HepG2 (cell line): Measurements from ENCODE around the gene MRPL38. TPM values are rescaled to one million over a fixed set of nuclear protein-coding genes. Genes with fewer than 3 reads are reported as not detected.
A peak's percentile ranks its signal among the peaks of the same experiment; 100 is the strongest.

ENCODE experiments used
- ATF1 ChIP-seq: IDR thresholded peaks from 2 replicates; pipeline ENCODE4 v1.6.1; 2016; ENCODE audit warnings: mild to moderate bottlenecking, control low read depth
- GPBP1L1 ChIP-seq: sonication (generic); formaldehyde crosslinking; IDR thresholded peaks from 2 replicates; pipeline ENCODE4 v1.5.0; 2020; ENCODE audit warnings: mild to moderate bottlenecking, missing genetic modification reagents
- KLF15 ChIP-seq: sonication (generic); formaldehyde crosslinking; IDR thresholded peaks from 2 replicates; pipeline ENCODE4 v1.8.1; 2023; ENCODE audit warnings: borderline replicate concordance, mild to moderate bottlenecking, inconsistent platforms, missing genetic modification reagents, mixed read lengths
- MLXIP ChIP-seq: sonication (generic); formaldehyde crosslinking; IDR thresholded peaks from 2 replicates; pipeline ENCODE4 v1.9.0; 2021; ENCODE audit warnings: missing genetic modification reagents, borderline replicate concordance
- NRL ChIP-seq: sonication (generic); formaldehyde crosslinking; IDR thresholded peaks from 2 replicates; pipeline ENCODE4 v1.5.0; 2020; ENCODE audit warnings: missing genetic modification reagents, mild to moderate bottlenecking, moderate library complexity, borderline replicate concordance
- THAP11 ChIP-seq: IDR thresholded peaks from 2 replicates; pipeline ENCODE4 v1.6.1; 2016; ENCODE audit warnings: missing biosample characterization, missing genetic modification reagents
- ZFP36L2 ChIP-seq: sonication (generic); formaldehyde crosslinking; IDR thresholded peaks from 2 replicates; pipeline ENCODE4 v1.4.0; 2020; ENCODE audit warnings: missing genetic modification reagents
- ZMAT3 ChIP-seq: sonication (generic); formaldehyde crosslinking; conservative IDR thresholded peaks from 2 replicates; pipeline ENCODE4 v1.7.0; 2021; ENCODE audit warnings: missing genetic modification reagents
- ZNF501 ChIP-seq: sonication (generic); formaldehyde crosslinking; IDR thresholded peaks from 2 replicates; pipeline ENCODE4 v1.5.1; 2020; ENCODE audit warnings: mild to moderate bottlenecking, moderate library complexity, missing genetic modification reagents
- ZNF576 ChIP-seq: sonication (generic); formaldehyde crosslinking; IDR thresholded peaks from 2 replicates; pipeline ENCODE4 v1.4.0; 2020; ENCODE audit warnings: mild to moderate bottlenecking, missing genetic modification reagents
- polyA plus RNA-seq, 8 experiments: library from polyadenylated mRNA; depleted of rRNA in 3 of 8; stranded (reverse) in 7 of 8; unstranded in 1 of 8; fragments of >200 nt; fragmentation: Illumina TruSeq in 4 of 8; extraction: Trizol in 4 of 8; gene quantifications; 2 replicates each; pipeline versions ENCODE4 v1.2.1 to v1.2.3, GENCODE V29; 2011 to 2016; ENCODE audit warnings: low read depth in 4 of 8, missing spikeins in 1 of 8, mixed read lengths in 1 of 8; ENCODE audit not compliant: insufficient read depth in 1 of 8
- total RNA-seq, 5 experiments: library from RNA; depleted of rRNA; stranded (reverse); fragments of >200 nt; fragmentation: Illumina TruSeq; extraction: Trizol; gene quantifications; 2 replicates each; pipeline ENCODE4 v1.2.3, GENCODE V29; 2016; ENCODE audit warnings: low read depth in 1 of 5
- TF ChIP-seq, protein P1 (sequence below): sonication (generic); formaldehyde crosslinking; IDR thresholded peaks from 2 replicates; pipeline ENCODE4 v1.4.0; 2020; ENCODE audit warnings: missing genetic modification reagents, borderline replicate concordance
- TF ChIP-seq, protein P2 (sequence below): sonication (generic); formaldehyde crosslinking; IDR thresholded peaks from 2 replicates; pipeline ENCODE4 v1.8.0; 2022; ENCODE audit warnings: mild to moderate bottlenecking, missing genetic modification reagents
- TF ChIP-seq, protein P3 (sequence below): IDR thresholded peaks from 2 replicates; pipeline ENCODE4 v1.6.1; 2016; ENCODE audit warnings: low read depth, control low read depth
- TF ChIP-seq, protein P4 (sequence below): sonication (generic); formaldehyde crosslinking; IDR thresholded peaks from 2 replicates; pipeline ENCODE4 v1.5.0; 2020; ENCODE audit warnings: missing genetic modification reagents

The MRPL38 gene
- total and polyA plus RNA-seq, 2 of the 13 experiments (the other 11 are each of a cell fraction or from before 2014, with no cell fraction given), result 83.7 to 125 TPM

- TF ChIP-seq, protein P1, sequence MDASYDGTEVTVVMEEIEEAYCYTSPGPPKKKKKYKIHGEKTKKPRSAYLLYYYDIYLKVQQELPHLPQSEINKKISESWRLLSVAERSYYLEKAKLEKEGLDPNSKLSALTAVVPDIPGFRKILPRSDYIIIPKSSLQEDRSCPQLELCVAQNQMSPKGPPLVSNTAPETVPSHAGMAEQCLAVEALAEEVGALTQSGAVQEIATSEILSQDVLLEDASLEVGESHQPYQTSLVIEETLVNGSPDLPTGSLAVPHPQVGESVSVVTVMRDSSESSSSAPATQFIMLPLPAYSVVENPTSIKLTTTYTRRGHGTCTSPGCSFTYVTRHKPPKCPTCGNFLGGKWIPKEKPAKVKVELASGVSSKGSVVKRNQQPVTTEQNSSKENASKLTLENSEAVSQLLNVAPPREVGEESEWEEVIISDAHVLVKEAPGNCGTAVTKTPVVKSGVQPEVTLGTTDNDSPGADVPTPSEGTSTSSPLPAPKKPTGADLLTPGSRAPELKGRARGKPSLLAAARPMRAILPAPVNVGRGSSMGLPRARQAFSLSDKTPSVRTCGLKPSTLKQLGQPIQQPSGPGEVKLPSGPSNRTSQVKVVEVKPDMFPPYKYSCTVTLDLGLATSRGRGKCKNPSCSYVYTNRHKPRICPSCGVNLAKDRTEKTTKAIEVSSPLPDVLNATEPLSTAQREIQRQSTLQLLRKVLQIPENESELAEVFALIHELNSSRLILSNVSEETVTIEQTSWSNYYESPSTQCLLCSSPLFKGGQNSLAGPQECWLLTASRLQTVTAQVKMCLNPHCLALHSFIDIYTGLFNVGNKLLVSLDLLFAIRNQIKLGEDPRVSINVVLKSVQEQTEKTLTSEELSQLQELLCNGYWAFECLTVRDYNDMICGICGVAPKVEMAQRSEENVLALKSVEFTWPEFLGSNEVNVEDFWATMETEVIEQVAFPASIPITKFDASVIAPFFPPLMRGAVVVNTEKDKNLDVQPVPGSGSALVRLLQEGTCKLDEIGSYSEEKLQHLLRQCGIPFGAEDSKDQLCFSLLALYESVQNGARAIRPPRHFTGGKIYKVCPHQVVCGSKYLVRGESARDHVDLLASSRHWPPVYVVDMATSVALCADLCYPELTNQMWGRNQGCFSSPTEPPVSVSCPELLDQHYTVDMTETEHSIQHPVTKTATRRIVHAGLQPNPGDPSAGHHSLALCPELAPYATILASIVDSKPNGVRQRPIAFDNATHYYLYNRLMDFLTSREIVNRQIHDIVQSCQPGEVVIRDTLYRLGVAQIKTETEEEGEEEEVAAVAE (CRISPR knock-in tag), result peak; percentile 94
- TF ChIP-seq ATF1 (CRISPR knock-in tag) (no peak), ZMAT3 (peak; percentile 78; the same call in 1 of the 2 replicates), ZNF576 (CRISPR knock-in tag) (peak; percentile 97), ZNF501 (peak; percentile 97), NRL (CRISPR knock-in tag) (peak; percentile 95; the same call in 1 of the 2 replicates), ZFP36L2 (CRISPR knock-in tag) (peak; percentile 48; the same call in 1 of the 2 replicates), KLF15 (CRISPR knock-in tag) (peak; percentile 91), GPBP1L1 (no peak), MLXIP (no peak; the same call in 1 of the 2 replicates), THAP11 (peak; percentile 99)
- TF ChIP-seq, protein P2, sequence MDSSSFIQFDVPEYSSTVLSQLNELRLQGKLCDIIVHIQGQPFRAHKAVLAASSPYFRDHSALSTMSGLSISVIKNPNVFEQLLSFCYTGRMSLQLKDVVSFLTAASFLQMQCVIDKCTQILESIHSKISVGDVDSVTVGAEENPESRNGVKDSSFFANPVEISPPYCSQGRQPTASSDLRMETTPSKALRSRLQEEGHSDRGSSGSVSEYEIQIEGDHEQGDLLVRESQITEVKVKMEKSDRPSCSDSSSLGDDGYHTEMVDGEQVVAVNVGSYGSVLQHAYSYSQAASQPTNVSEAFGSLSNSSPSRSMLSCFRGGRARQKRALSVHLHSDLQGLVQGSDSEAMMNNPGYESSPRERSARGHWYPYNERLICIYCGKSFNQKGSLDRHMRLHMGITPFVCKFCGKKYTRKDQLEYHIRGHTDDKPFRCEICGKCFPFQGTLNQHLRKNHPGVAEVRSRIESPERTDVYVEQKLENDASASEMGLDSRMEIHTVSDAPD (CRISPR knock-in tag), result no peak; the same call in 1 of the 2 replicates
- TF ChIP-seq, protein P3, sequence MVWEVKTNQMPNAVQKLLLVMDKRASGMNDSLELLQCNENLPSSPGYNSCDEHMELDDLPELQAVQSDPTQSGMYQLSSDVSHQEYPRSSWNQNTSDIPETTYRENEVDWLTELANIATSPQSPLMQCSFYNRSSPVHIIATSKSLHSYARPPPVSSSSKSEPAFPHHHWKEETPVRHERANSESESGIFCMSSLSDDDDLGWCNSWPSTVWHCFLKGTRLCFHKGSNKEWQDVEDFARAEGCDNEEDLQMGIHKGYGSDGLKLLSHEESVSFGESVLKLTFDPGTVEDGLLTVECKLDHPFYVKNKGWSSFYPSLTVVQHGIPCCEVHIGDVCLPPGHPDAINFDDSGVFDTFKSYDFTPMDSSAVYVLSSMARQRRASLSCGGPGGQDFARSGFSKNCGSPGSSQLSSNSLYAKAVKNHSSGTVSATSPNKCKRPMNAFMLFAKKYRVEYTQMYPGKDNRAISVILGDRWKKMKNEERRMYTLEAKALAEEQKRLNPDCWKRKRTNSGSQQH (CRISPR knock-in tag), result peak; percentile 89
- TF ChIP-seq, protein P4, sequence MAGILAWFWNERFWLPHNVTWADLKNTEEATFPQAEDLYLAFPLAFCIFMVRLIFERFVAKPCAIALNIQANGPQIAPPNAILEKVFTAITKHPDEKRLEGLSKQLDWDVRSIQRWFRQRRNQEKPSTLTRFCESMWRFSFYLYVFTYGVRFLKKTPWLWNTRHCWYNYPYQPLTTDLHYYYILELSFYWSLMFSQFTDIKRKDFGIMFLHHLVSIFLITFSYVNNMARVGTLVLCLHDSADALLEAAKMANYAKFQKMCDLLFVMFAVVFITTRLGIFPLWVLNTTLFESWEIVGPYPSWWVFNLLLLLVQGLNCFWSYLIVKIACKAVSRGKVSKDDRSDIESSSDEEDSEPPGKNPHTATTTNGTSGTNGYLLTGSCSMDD, result peak; percentile 31; the same call in 1 of the 2 replicates
Measured at GRCh38 chr17:75940727-75941441, 36.2 kb upstream of the MRPL38 start, which contains the start of gene FBF1 (continued).
